Measurements from ENCODE around the gene GTF2E1. TPM values are rescaled to one million over a fixed set of nuclear protein-coding genes. Genes with fewer than 3 reads are reported as not detected.

GTF2E1 gene
- total and polyA plus RNA-seq, 7 experiments from 2014 or later: 8.4 to 27.3 (median 13.8) TPM

DNA sequence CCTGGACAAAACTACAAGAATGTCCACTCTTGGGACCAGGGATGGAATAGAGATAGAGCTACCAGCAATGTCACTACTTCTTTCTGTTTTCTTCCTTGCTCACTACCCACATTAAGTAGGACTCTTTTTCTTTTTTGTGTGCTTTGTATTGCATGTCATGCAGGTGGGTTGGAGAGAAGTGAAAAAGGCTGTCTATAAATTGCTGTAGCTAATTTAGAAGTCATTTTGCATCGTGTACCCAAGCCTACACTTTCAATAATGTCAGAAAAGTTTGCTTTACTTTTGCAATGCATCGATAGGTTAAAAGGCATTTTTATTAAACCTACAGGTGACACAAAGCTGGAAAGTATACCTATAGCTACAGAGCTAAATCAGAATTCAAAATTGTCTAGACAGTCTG is 58.9 kb downstream of the GTF2E1 start:
- H3K9me3 Mint-ChIP-seq: no peaks in the 10 kb centered on the region
- peaks cover 0 to 13% (median 8%) of the 10 kb centered on the region in 5 donors for H3K27me3 Mint-ChIP-seq
- no peak overlapping the region for H3K4me3 Mint-ChIP-seq
- ATAC-seq (no peak), DNase-seq (no peak)
- ChIA-PET CTCF (interaction anchor here (0.8 to 2.4 kb wide), 3 partner anchors 205 to 240 kb away, joined by 3 to 8 read pairs (median 3); partner anchors contain the start of gene NDUFB4), POLR2A (no interaction called here)
- no peak overlapping the region for H3K27ac ChIP-seq (ENCODE audit: low read depth, low read length)
- no peaks in the 10 kb centered on the region for H3K36me3 ChIP-seq (ENCODE audit: control insufficient read depth in 2 of 3, insufficient read depth in 3 of 3, low read length in 3 of 3)
- no peak overlapping the region for H3K4me3 ChIP-seq (ENCODE audit: low read length)
- intact Hi-C loops (cut with micrococcal nuclease): no loop called here
- H3K27ac Mint-ChIP-seq: no peak overlapping the region
- H3K36me3 Mint-ChIP-seq: no peaks in the 10 kb centered on the region
- H3K4me1 ChIP-seq (ENCODE audit: control insufficient read depth in 2 of 2, insufficient read depth in 2 of 2, low read length in 2 of 2): no peaks in the 10 kb centered on the region
- no peaks in the 10 kb centered on the region for H3K27me3 ChIP-seq (ENCODE audit: control insufficient read depth in 2 of 2, insufficient read depth in 2 of 2, low read length in 2 of 2)
- no peaks in the 10 kb centered on the region for H3K4me1 Mint-ChIP-seq
- no peaks in the 10 kb centered on the region for H3K9me3 ChIP-seq (ENCODE audit: control insufficient read depth in 2 of 3, low read length in 3 of 3)

DNA sequence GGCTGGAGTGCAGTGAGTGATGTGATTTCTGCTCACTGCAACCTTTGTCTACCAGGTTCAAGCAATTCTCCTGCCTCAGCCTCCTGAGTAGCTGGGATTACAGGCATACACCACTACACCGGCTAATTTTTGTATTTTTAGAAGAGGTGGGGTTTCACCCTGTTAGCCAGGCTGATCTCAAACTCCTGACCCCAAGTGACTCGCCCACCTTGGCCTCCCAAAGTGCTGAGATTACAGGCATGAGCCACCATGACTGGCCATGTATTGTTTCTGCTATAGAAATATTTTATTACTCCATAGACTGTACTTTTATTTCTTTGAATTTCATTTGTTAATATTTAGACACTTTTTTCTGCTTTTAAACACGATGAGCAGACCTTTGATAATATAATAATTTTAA is 60.4 kb downstream of the GTF2E1 start:
- ATAC-seq: no peak
- peaks cover 0 to 13% (median 8%) of the 10 kb centered on the region in 5 donors for H3K27me3 Mint-ChIP-seq
- H3K27ac Mint-ChIP-seq: no peak overlapping the region
- Histone ChIP-seq H3K27me3 (ENCODE audit: control insufficient read depth in 2 of 2, insufficient read depth in 2 of 2, low read length in 2 of 2) (no peaks in the 10 kb centered on the region), H3K27ac (ENCODE audit: low read depth, low read length) (no peak overlapping the region), H3K9me3 (ENCODE audit: control insufficient read depth in 2 of 3, low read length in 3 of 3) (no peaks in the 10 kb centered on the region), H3K36me3 (ENCODE audit: control insufficient read depth in 2 of 3, insufficient read depth in 3 of 3, low read length in 3 of 3) (no peaks in the 10 kb centered on the region), H3K4me3 (ENCODE audit: low read length) (no peak overlapping the region), H3K4me1 (ENCODE audit: control insufficient read depth in 2 of 2, insufficient read depth in 2 of 2, low read length in 2 of 2) (no peaks in the 10 kb centered on the region)
- no peaks in the 10 kb centered on the region for H3K4me1 Mint-ChIP-seq
- H3K9me3 Mint-ChIP-seq: peaks cover 0 to 2% (median 0%) of the 10 kb centered on the region in 11 donors
- intact Hi-C loops (cut with micrococcal nuclease): no loop called here
- H3K36me3 Mint-ChIP-seq: no peaks in the 10 kb centered on the region
- ChIA-PET POLR2A (no interaction called here), CTCF (no interaction called here)
- H3K4me3 Mint-ChIP-seq: no peak overlapping the region
- DNase-seq: no peak

DNA sequence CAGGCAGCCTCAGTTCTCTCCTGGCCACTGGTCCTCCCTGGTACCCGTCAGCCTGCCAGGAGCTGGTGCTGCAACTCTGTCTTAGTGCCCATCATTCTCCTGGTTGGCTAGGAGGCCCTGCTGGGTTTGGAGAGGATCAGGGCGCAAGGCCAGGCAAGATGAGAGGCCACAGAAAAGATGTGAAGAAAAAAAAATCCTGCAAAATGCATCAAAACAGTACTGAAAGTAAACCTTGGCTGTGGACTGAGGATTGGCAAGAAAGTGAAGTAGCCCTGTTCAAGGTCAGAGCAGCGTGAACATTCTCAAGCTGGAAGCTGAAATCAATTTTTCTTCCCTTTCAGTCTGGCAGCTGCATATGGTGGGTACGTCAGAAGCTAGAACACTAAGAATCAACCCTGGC is 74.2 kb downstream of the GTF2E1 start:
- no peak overlapping the region for H3K27ac ChIP-seq (ENCODE audit: low read depth, low read length)
- ChIA-PET CTCF (no interaction called here), POLR2A (no interaction called here)
- H3K27me3 ChIP-seq (ENCODE audit: control insufficient read depth in 2 of 2, insufficient read depth in 2 of 2, low read length in 2 of 2): no peaks in the 10 kb centered on the region
- ATAC-seq (no peak), DNase-seq (no peak)
- no peaks in the 10 kb centered on the region for H3K36me3 ChIP-seq (ENCODE audit: control insufficient read depth in 2 of 3, insufficient read depth in 3 of 3, low read length in 3 of 3)
- H3K27ac Mint-ChIP-seq: no peak overlapping the region
- no peaks in the 10 kb centered on the region for H3K9me3 ChIP-seq (ENCODE audit: control insufficient read depth in 2 of 3, low read length in 3 of 3)
- peaks cover 25 to 40% (median 26%) of the 10 kb centered on the region in 5 donors for H3K27me3 Mint-ChIP-seq
- peaks cover 0 to 8% (median 0%) of the 10 kb centered on the region in 11 donors for H3K9me3 Mint-ChIP-seq
- H3K4me3 ChIP-seq (ENCODE audit: low read length): no peak overlapping the region
- H3K36me3 Mint-ChIP-seq: no peaks in the 10 kb centered on the region
- intact Hi-C loops (cut with micrococcal nuclease): no loop called here
- no peaks in the 10 kb centered on the region for H3K4me1 ChIP-seq (ENCODE audit: control insufficient read depth in 2 of 2, insufficient read depth in 2 of 2, low read length in 2 of 2)
- no peaks in the 10 kb centered on the region for H3K4me1 Mint-ChIP-seq
- no peak overlapping the region for H3K4me3 Mint-ChIP-seq

DNA sequence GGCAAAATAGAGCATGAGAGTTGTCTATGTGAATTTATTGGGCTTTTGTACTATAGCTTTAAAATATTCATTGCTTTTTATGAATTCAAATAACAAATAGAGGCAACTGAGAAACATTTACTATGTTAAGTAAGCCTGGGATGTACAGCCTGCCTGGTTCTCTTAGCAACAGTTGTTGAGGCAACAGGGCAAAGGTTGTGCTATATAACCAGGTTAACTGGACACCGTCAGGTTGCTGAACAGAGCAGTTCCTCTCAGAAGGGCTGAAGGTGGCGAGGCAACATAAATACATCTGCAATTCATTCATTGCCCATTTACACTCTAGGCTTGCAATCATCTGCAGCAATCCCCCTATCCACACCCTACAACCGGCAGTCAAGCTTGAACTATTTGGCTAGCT is 78.2 kb downstream of the GTF2E1 start:
- ATAC-seq: no peak
- no peaks in the 10 kb centered on the region for H3K9me3 ChIP-seq (ENCODE audit: control insufficient read depth in 2 of 3, low read length in 3 of 3)
- no peaks in the 10 kb centered on the region for H3K4me1 ChIP-seq (ENCODE audit: control insufficient read depth in 2 of 2, insufficient read depth in 2 of 2, low read length in 2 of 2)
- H3K36me3 Mint-ChIP-seq: no peaks in the 10 kb centered on the region
- ChIA-PET CTCF (interaction anchor here (0.6 kb wide), 1 partner anchor 500 kb away, joined by 5 read pairs; no protein-coding TSS in a partner anchor), POLR2A (no interaction called here)
- no peaks in the 10 kb centered on the region for H3K4me1 Mint-ChIP-seq
- H3K27ac ChIP-seq (ENCODE audit: low read depth, low read length): no peak overlapping the region
- DNase-seq: no peak
- intact Hi-C loops (cut with micrococcal nuclease): no loop called here
- no peak overlapping the region for H3K4me3 ChIP-seq (ENCODE audit: low read length)
- no peaks in the 10 kb centered on the region for H3K9me3 Mint-ChIP-seq
- H3K27ac Mint-ChIP-seq: no peak overlapping the region
- no peaks in the 10 kb centered on the region for H3K27me3 ChIP-seq (ENCODE audit: control insufficient read depth in 2 of 2, insufficient read depth in 2 of 2, low read length in 2 of 2)
- H3K36me3 ChIP-seq (ENCODE audit: control insufficient read depth in 2 of 3, insufficient read depth in 3 of 3, low read length in 3 of 3): no peaks in the 10 kb centered on the region
- peaks cover 8 to 16% (median 15%) of the 10 kb centered on the region in 5 donors for H3K27me3 Mint-ChIP-seq
- no peak overlapping the region for H3K4me3 Mint-ChIP-seq

DNA sequence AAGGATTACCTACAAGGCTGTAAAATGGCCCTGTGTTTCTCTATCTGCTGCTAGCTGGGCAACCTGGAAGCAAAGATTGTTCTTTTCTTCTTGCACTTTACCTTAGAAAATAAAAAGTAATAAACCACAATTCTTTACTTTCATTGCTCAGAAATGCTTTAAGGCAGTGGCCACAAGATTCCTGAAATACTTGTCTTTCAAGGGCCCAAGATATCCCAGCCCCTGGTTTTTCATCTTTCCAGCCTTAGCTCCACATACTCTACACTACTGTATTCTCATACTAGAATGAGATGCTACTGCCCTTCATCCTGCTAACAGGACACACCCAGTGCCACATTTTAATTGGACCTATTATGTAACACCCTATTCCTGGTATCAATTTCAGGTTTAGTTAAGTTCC is 78.9 kb downstream of the GTF2E1 start:
- no peaks in the 10 kb centered on the region for H3K36me3 Mint-ChIP-seq

DNA sequence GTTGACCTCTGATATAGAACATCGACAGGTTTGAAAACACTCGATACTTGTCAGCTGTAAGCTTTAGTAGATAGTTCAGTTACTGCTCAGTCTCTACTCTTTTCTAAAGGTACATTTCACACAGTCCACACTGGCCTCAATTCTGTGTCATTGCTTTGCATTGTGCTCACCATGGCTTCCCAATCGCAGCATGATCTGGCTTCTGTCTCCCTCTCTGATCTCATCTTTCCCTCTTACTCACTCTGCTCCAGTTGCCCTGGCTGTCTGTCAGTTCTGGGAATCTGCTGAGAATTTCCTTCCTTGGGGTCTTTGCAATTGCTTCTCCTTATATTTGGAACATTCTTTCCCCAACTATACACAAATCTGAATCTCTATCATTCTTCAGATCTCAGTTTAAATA is 80.6 kb downstream of the GTF2E1 start:
- no peak for DNase-seq
- no peak overlapping the region for H3K4me3 ChIP-seq (ENCODE audit: low read length)
- Mint-ChIP-seq H3K36me3 (no peaks in the 10 kb centered on the region), H3K9me3 (no peaks in the 10 kb centered on the region), H3K4me1 (no peaks in the 10 kb centered on the region), H3K27ac (no peak overlapping the region), H3K4me3 (no peak overlapping the region), H3K27me3 (peaks cover 5 to 15% (median 6%) of the 10 kb centered on the region in 5 donors)
- POLR2A ChIA-PET: no interaction called here
- CTCF ChIA-PET: no interaction called here
- no peak overlapping the region for H3K27ac ChIP-seq (ENCODE audit: low read depth, low read length)
- no peak for ATAC-seq
- H3K36me3 ChIP-seq (ENCODE audit: control insufficient read depth in 2 of 3, insufficient read depth in 3 of 3, low read length in 3 of 3): no peaks in the 10 kb centered on the region
- H3K4me1 ChIP-seq (ENCODE audit: control insufficient read depth in 2 of 2, insufficient read depth in 2 of 2, low read length in 2 of 2): no peaks in the 10 kb centered on the region
- intact Hi-C loops (cut with micrococcal nuclease): no loop called here
- H3K9me3 ChIP-seq (ENCODE audit: control insufficient read depth in 2 of 3, low read length in 3 of 3): no peaks in the 10 kb centered on the region
- H3K27me3 ChIP-seq (ENCODE audit: control insufficient read depth in 2 of 2, insufficient read depth in 2 of 2, low read length in 2 of 2): no peaks in the 10 kb centered on the region

More for the DNA sequence above, 78.9 kb downstream of the GTF2E1 start:
- Mint-ChIP-seq H3K27ac (no peak overlapping the region), H3K4me3 (no peak overlapping the region), H3K27me3 (peaks cover 8 to 16% (median 13%) of the 10 kb centered on the region in 5 donors), H3K9me3 (no peaks in the 10 kb centered on the region), H3K4me1 (no peaks in the 10 kb centered on the region)
- H3K9me3 ChIP-seq (ENCODE audit: control insufficient read depth in 2 of 3, low read length in 3 of 3): no peaks in the 10 kb centered on the region
- H3K4me1 ChIP-seq (ENCODE audit: control insufficient read depth in 2 of 2, insufficient read depth in 2 of 2, low read length in 2 of 2): no peaks in the 10 kb centered on the region
- no peaks in the 10 kb centered on the region for H3K27me3 ChIP-seq (ENCODE audit: control insufficient read depth in 2 of 2, insufficient read depth in 2 of 2, low read length in 2 of 2)
- CTCF ChIA-PET: no interaction called here
- no peaks in the 10 kb centered on the region for H3K36me3 ChIP-seq (ENCODE audit: control insufficient read depth in 2 of 3, insufficient read depth in 3 of 3, low read length in 3 of 3)
- ATAC-seq: no peak
- H3K4me3 ChIP-seq (ENCODE audit: low read length): no peak overlapping the region
- DNase-seq: no peak
- intact Hi-C loops (cut with micrococcal nuclease): no loop called here
- POLR2A ChIA-PET: no interaction called here
- H3K27ac ChIP-seq (ENCODE audit: low read depth, low read length): no peak overlapping the region

DNA sequence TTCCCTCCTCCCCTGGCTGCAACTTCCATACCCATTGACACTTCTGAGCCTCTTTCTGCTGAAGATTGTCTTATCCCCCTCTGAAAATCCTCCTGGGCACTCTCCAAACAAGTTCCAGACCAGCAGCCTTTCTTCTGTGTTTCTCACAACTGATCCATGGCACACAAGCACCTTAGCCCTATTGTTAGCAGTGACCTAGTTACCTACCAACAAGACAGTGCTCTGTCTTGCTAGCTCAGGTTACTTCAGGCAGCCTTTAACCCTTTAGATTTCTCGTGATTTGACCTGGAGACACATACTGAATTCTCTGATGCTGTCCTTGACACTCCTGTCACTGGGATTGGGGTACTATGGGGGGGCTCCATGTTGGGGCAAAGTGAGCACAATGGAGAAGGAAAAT is 82.1 kb downstream of the GTF2E1 start:
- Mint-ChIP-seq H3K4me1 (no peaks in the 10 kb centered on the region), H3K27me3 (peaks cover 4 to 9% (median 4%) of the 10 kb centered on the region in 5 donors), H3K4me3 (no peak overlapping the region), H3K36me3 (no peaks in the 10 kb centered on the region), H3K27ac (no peak overlapping the region), H3K9me3 (no peaks in the 10 kb centered on the region)
- no peaks in the 10 kb centered on the region for H3K27me3 ChIP-seq (ENCODE audit: control insufficient read depth in 2 of 2, insufficient read depth in 2 of 2, low read length in 2 of 2)
- intact Hi-C loops (cut with micrococcal nuclease): no loop called here
- DNase-seq (no peak), ATAC-seq (no peak)
- ChIA-PET POLR2A (no interaction called here), CTCF (no interaction called here)
- no peaks in the 10 kb centered on the region for H3K9me3 ChIP-seq (ENCODE audit: control insufficient read depth in 2 of 3, low read length in 3 of 3)
- no peaks in the 10 kb centered on the region for H3K4me1 ChIP-seq (ENCODE audit: control insufficient read depth in 2 of 2, insufficient read depth in 2 of 2, low read length in 2 of 2)
- no peaks in the 10 kb centered on the region for H3K36me3 ChIP-seq (ENCODE audit: control insufficient read depth in 2 of 3, insufficient read depth in 3 of 3, low read length in 3 of 3)
- no peak overlapping the region for H3K27ac ChIP-seq (ENCODE audit: low read depth, low read length)
- no peak overlapping the region for H3K4me3 ChIP-seq (ENCODE audit: low read length)

Data from naive thymus-derived CD4-positive, alpha-beta T cell (primary cell).